ENCODE data around the gene SEPTIN11. TPM values are rescaled to one million over a fixed set of nuclear protein-coding genes. Genes with fewer than 3 reads are reported as not detected.

Gene SEPTIN11
- total RNA-seq, 1 donor from 2014 or later, result 139 TPM

Other genes with a start within 250 kb of the SEPTIN11 start
- 14.3 TPM for gene SOWAHB, start 51.6 kb upstream of the SEPTIN11 start, total RNA-seq
- gene CCNI, start 126.2 kb downstream of the SEPTIN11 start, total RNA-seq, result 238 TPM
- 60.9 TPM for gene CCNG2, start 207.5 kb downstream of the SEPTIN11 start, total RNA-seq

All from ureter (tissue), 1 donor.